ENCODE data around the gene USF2. TPM values are rescaled to one million over a fixed set of nuclear protein-coding genes. Genes with fewer than 3 reads are reported as not detected.
A peak's percentile ranks its signal among the peaks of the same experiment; 100 is the strongest.

USF2 gene
- total and polyA plus RNA-seq, 10 of the 15 experiments (the other 5 are each of a cell fraction or from before 2014, with no cell fraction given): 0.56 to 157 (median 65.5) TPM

GRCh38 chr19:35329323-35329722, 60.6 kb downstream of the USF2 start:
- Histone ChIP-seq H3K4me3 (peak overlapping the region; percentile 92), H2AFZ (ENCODE audit: control insufficient read depth, low read depth, low read length) (no peak overlapping the region), H3K4me1 (ENCODE audit: control insufficient read depth, insufficient read depth, low read length) (peaks cover 34% of the 10 kb centered on the region), H4K20me1 (ENCODE audit: control insufficient read depth, insufficient read depth) (no peaks in the 10 kb centered on the region), H3K79me2 (ENCODE audit: control insufficient read depth, insufficient read depth, low read length) (peaks cover 51% of the 10 kb centered on the region), H3K27ac (ENCODE audit: control insufficient read depth, insufficient read depth) (peak overlapping the region; percentile 93), H3K9ac (ENCODE audit: control insufficient read depth, insufficient read depth, low read length) (peak overlapping the region; percentile 82), H3K9me3 (replicated peaks; ENCODE audit: control insufficient read depth, insufficient read depth, low read length) (no peaks in the 10 kb centered on the region), H3K36me3 (ENCODE audit: control insufficient read depth in 2 of 2, insufficient read depth in 2 of 2, low read length in 1 of 2) (peaks cover 0 to 4% of the 10 kb centered on the region in 2 experiments; a peak in 1 of 4 replicates), H3K27me3 (replicated peaks in 1 of 2; ENCODE audit: control insufficient read depth in 2 of 2, insufficient read depth in 2 of 2, low read length in 1 of 2) (no peaks in the 10 kb centered on the region), H3K4me2 (ENCODE audit: control insufficient read depth, insufficient read depth) (peak overlapping the region; percentile 96; the same call in 1 of the 2 replicates)
- in situ Hi-C loops (cut with MboI): no loop called here
- CTCF ChIA-PET: interaction anchor here (0.7 to 6.5 kb wide), 3 partner anchors 10 to 136 kb away, joined by 3 to 35 read pairs (median 3); no protein-coding TSS in a partner anchor
- BruUV-seq (replicated peaks): TSS peak; percentile 76
- 1% methylated on average over 4 of the region's 4 CpGs for WGBS (ENCODE audit: insufficient coverage, insufficient replicate concordance, low lambda C conversion rate, missing lambda C conversion rate)
- DNase-seq (ENCODE audit: low read depth, low spot score): no peak
- peak; percentile 6 for ATAC-seq
- intact Hi-C loops (cut with micrococcal nuclease; ENCODE audit: unreplicated experiment): no loop called here
- POLR2A ChIA-PET: interaction anchor here (1.2 to 7.2 kb wide), 6 partner anchors 9 to 180 kb away, joined by 3 to 135 read pairs (median 5); partner anchors contain the start of gene FFAR1
- RAD21 ChIA-PET (ENCODE audit: unreplicated experiment): interaction anchor here (1.3 to 9.4 kb wide), 4 partner anchors 9 to 33 kb away, joined by 3 to 127 read pairs (median 29); partner anchors contain the start of gene FFAR1
- FAIRE-seq: no peak
- SMC1A ChIA-PET (ENCODE audit: uncharacterized antibody, unreplicated experiment): interaction anchor here (1.0 to 9.8 kb wide), 8 partner anchors 10 to 137 kb away, joined by 3 to 152 read pairs (median 5); partner anchors contain the start of gene FFAR1
- TF ChIP-seq, protein P1, sequence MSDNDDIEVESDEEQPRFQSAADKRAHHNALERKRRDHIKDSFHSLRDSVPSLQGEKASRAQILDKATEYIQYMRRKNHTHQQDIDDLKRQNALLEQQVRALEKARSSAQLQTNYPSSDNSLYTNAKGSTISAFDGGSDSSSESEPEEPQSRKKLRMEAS (IDR thresholded peaks at IDR 0.05; ENCODE audit: low read depth, low read length): 0 out of 2 replicates have a peak, but pooled peaks have one; percentile 30
- no peak for TF ChIP-seq CREB1 (IDR thresholded peaks at IDR 0.05; ENCODE audit: low read depth)
- TF ChIP-seq MEF2A (IDR thresholded peaks at IDR 0.05; ENCODE audit: insufficient read depth, low read depth, low read length): no peak
- TF ChIP-seq HDAC2 (IDR thresholded peaks at IDR 0.05): no peak
- TF ChIP-seq RELB (IDR thresholded peaks at IDR 0.05; ENCODE audit: low read depth): no peak
- no peak for TF ChIP-seq IRF4 (IDR thresholded peaks at IDR 0.05; ENCODE audit: low read depth, low read length)
- TF ChIP-seq CBFB (IDR thresholded peaks at IDR 0.05; ENCODE audit: low read depth): no peak
- TF ChIP-seq HCFC1 (IDR thresholded peaks at IDR 0.05; ENCODE audit: low read length): no peak
- no peak for TF ChIP-seq USF2 (IDR thresholded peaks at IDR 0.05; ENCODE audit: borderline replicate concordance, low read depth, low read length)
- no peak for TF ChIP-seq ZSCAN29 (IDR thresholded peaks at IDR 0.05)
- no peak for TF ChIP-seq CREM (IDR thresholded peaks at IDR 0.05; ENCODE audit: low read depth)
- 0 out of 2 replicates have a peak, but pooled peaks have one; percentile 17 for TF ChIP-seq MXI1 (IDR thresholded peaks at IDR 0.05; ENCODE audit: low read depth, low read length)
- TF ChIP-seq KLF5 (IDR thresholded peaks at IDR 0.05; ENCODE audit: partially characterized antibody): no peak
- TF ChIP-seq SIX5 (IDR thresholded peaks at IDR 0.05; ENCODE audit: low read depth, low read length, severe bottlenecking): no peak
- TF ChIP-seq SMAD5 (IDR thresholded peaks at IDR 0.05; ENCODE audit: low read depth): peak; percentile 72
- no peak for TF ChIP-seq SMAD1 (IDR thresholded peaks at IDR 0.05; ENCODE audit: low read depth, partially characterized antibody)
- TF ChIP-seq STAT1 (conservative IDR thresholded peaks at IDR 0.05): no peak
- no peak for TF ChIP-seq ASH2L (IDR thresholded peaks at IDR 0.05; ENCODE audit: borderline replicate concordance, low read depth)
- TF ChIP-seq MYB (IDR thresholded peaks at IDR 0.05; ENCODE audit: borderline replicate concordance, low read depth, low read length): no peak
- no peak for TF ChIP-seq ZNF274 (IDR thresholded peaks at IDR 0.05; ENCODE audit: insufficient read depth, insufficient read length)
- no peak for TF ChIP-seq IKZF1 (conservative IDR thresholded peaks at IDR 0.05)
- no peak for TF ChIP-seq RFX5 (IDR thresholded peaks at IDR 0.05; ENCODE audit: low read depth, low read length)
- TF ChIP-seq CBX3 (IDR thresholded peaks at IDR 0.05; ENCODE audit: borderline replicate concordance, low read depth): no peak
- no peak for TF ChIP-seq EGR1 (IDR thresholded peaks at IDR 0.05; ENCODE audit: borderline replicate concordance in 1 of 2, low read depth in 2 of 2, low read length in 2 of 2)
- TF ChIP-seq SUPT20H (IDR thresholded peaks at IDR 0.05; ENCODE audit: borderline replicate concordance, control insufficient read depth, low read depth, low read length): no peak
- TF ChIP-seq YBX1 (IDR thresholded peaks at IDR 0.05): no peak
